ENCODE data around the gene POLR1A. TPM values are rescaled to one million over a fixed set of nuclear protein-coding genes. Genes with fewer than 3 reads are reported as not detected.

Gene POLR1A
- total and polyA plus RNA-seq, 2 of the 8 experiments (the other 6 are each of a cell fraction or from before 2014, with no cell fraction given): 8.9 to 58.1 TPM

GRCh38 chr2:86000131-86000937 lies 105.4 kb downstream of the POLR1A start (continued):
- TF ChIP-seq, protein P1, sequence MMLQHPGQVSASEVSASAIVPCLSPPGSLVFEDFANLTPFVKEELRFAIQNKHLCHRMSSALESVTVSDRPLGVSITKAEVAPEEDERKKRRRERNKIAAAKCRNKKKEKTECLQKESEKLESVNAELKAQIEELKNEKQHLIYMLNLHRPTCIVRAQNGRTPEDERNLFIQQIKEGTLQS (IDR thresholded peaks at IDR 0.05; ENCODE audit: insufficient read depth, low read depth, low read length): no peak
- TF ChIP-seq NRF1 (IDR thresholded peaks at IDR 0.05; ENCODE audit: low read depth, low read length) (no peak), POLR2A (IDR thresholded peaks at IDR 0.05; ENCODE audit: control extremely low read depth in 1 of 2, low read depth in 2 of 2, low read length in 2 of 2) (no peak), E2F6 (IDR thresholded peaks at IDR 0.05) (no peak), SAP30 (IDR thresholded peaks at IDR 0.05; ENCODE audit: insufficient read depth, insufficient replicate concordance, low read length) (no peak), SP2 (IDR thresholded peaks at IDR 0.05; ENCODE audit: low read length) (no peak), RAD21 (IDR thresholded peaks at IDR 0.05 in 1 of 2, conservative IDR thresholded peaks at IDR 0.05 in 1 of 2; ENCODE audit: low read depth in 2 of 2, low read length in 2 of 2) (no peak), RNF2 (IDR thresholded peaks at IDR 0.05; ENCODE audit: borderline replicate concordance, low read depth, low read length, missing control alignments, poor library complexity, severe bottlenecking) (no peak), RXRA (IDR thresholded peaks at IDR 0.05; ENCODE audit: insufficient read depth, low read depth, low read length) (no peak)

Measured in H1 (cell line).